Right kidney (tissue), 1 donor: ENCODE results near the gene TLDC2.
"Not testable (repeated sequence)": the region's sequence is repeated elsewhere in the genome, so short reads cannot be mapped to it uniquely, and the experiment has no call there.

Source experiments
- DNase-seq: peaks from one replicate; pipeline ENCODE4 v3.0.0-alpha.2; 2016

Gene TLDC2

DNA sequence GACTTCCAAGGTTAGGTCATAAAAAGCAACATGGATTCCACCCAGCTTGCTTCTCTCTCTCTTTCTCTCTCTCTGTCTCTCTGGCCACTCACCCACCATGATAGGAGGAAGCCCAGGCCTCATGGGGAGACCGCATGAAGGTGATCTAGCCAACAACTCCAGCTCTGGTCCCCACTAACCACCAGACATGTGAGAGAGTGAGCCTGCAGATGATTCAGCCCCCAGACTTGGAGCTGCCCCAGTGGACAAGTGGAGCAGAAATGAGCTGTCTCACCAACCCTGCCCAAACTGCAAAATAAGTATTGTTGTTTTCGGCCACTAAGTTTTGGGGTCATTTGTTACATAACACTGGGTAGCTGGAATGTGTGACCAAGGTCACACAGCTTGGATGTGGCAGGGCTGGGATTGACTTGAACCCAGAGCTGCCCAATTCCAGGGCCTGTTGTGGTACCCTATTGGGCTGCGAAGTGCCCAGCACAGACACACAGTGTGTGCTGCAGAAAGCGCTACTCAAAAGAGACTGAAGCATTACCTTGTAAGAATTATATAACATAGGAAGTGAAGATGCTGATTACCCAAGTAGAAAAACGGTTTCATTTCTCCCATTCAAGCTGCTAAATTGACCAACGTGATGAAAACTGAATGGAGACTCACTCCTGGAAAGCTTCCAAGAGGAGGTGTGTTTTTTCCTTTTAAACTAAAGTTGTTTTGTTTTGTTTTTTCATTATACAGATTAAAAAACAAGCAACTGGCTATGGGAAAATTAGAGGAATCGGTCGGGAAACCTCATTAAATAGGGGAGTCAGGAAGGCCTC lies 9.1 kb upstream of the TLDC2 start:
- DNase-seq, result no peak

DNA sequence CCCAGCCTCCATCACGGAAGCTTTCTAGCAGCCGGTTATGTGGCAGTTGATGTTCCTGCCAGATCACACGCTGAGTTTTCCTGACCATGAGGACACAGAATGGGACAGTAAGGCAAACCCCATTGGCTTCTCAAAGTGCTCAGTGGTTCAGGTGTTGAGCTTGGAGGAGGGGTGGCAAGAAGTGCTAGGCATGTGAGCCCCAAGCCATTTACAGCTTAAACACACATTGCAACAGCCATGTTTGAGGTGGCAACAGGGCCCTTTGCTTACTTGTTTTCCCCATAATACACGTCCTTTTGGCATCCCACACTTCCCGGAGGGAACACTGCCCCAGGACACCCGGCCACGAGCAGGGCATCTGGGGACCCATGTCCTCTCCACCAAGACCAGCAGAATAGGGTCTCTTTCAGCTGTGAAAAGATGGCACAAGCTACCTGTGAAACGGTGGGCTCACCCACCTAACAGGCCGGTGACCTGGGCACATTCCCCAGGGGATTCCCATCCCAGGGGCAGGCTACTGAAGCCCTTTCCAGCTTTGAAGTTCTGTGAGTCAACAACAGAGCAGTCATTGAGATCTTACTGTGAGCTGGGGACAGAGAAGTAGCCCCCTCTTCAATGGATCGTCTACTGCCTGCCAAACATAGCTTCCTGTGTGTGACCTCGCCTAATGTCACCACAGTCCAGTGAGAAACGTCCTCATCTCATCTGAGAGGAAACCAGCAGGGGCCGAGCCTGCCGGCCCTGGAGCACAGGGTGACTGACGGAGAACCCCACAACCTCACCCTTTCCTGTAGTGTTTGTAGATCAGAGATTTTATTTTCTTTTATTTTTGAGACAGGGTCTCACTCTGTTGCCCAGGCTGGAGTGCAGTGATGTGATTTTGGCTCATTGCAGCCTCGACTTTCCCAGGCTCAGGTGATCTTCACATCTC lies 4.0 kb upstream of the TLDC2 start:
- no peak for DNase-seq

- no peak for DNase-seq
Observed at GRCh38 chr20:36872852-36873251, 3.1 kb upstream of the TLDC2 start.

GRCh38 chr20:36873498-36874189 lies 2.3 kb upstream of the TLDC2 start:
- no peak for DNase-seq

DNA sequence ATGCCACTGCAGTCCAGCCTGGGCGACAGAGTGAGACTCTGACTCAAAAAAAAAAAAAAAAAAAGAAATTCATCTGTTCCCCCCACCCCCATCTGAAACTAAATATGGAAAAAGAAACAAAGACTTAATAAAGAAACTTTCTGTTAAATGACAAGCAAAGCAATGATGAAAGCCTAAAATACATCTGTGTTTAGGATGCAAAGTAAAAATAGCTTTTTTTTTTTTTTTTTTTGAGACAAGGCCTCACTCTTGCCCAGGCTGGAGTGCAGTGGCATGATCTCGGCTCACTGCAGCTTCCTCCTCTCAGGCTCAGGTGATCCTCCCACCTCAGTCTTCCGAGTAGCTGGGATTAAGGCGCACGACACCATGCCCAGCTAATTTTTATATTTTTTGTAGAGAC lies 845 bp upstream of the TLDC2 start:
- not testable (repeated sequence) for DNase-seq

GRCh38 chr20:36876473-36876833 lies 515 bp downstream of the TLDC2 start:
- DNase-seq, result no peak

- no peak for DNase-seq
Observed at GRCh38 chr20:36878941-36879340, 3.0 kb downstream of the TLDC2 start.

GRCh38 chr20:36880741-36881250 lies 4.9 kb downstream of the TLDC2 start:
- no peak for DNase-seq

DNA sequence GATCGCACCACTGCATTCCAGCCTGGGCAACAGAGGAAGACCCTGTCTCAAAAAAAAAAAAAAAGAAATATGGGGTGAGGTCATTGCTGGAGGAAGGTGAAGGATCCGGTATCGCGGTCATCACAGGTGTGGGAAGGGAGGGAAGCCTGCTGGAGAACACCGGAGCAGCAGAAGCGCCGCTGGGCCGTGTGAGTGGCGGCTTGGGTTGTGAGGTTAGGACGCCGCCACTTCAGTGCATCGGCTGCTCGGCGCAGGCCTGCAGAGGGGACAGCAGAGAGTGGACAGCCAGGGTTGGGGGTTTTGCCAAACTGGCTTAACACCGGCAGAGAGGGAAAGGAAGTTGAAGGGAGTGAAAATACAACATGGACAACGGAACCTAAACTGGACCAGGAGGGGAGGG lies 5.4 kb downstream of the TLDC2 start:
- DNase-seq, result no peak

GRCh38 chr20:36881888-36882287 lies 6.0 kb downstream of the TLDC2 start:
- DNase-seq, result no peak

- no peak for DNase-seq
Observed at GRCh38 chr20:36883977-36884535, 8.1 kb downstream of the TLDC2 start.

GRCh38 chr20:36885356-36885755 lies 9.4 kb downstream of the TLDC2 start:
- no peak for DNase-seq

GRCh38 chr20:36886859-36887751 lies 11.2 kb downstream of the TLDC2 start:
- DNase-seq, result peak; percentile 85

DNA sequence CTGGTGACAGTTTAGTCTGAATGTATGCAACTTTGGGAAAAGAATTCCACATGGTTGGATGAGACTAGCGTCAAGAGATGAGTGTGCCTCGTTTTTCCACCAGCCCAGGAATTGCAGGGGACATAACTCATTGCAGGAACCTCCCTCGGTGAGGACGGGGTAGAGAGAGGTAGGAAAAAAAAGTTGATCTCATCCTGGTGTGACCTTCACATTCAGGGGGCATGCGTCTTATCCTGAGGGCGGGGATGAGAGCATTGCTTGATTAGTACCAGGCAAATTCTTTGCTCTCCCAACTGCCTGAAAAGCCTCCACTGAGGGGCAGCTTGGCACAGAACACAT lies 11.8 kb downstream of the TLDC2 start:
- DNase-seq, result no peak

GRCh38 chr20:36888880-36889516 lies 13.1 kb downstream of the TLDC2 start:
- no peak for DNase-seq

DNA sequence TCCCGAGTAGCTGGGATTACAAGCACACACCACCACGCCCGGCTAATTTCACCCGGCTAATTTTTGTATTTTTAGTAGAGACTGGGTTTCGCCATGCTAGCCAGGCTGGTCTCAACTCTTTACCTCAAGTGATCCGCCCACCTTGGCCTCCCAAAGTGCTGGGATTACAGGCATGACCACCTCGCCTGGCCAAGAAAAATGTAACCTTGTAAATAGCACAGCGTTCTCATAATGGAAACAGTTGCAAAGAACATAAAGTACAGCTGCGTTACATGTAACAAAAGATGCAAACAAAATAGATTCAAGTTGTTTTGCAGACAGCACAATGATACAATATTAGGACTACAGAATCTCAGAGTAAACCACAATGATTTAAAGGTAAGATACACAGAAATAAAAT lies 14.6 kb downstream of the TLDC2 start:
- DNase-seq, result no peak

- no peak for DNase-seq
Observed at GRCh38 chr20:36891211-36891610, 15.3 kb downstream of the TLDC2 start.

DNA sequence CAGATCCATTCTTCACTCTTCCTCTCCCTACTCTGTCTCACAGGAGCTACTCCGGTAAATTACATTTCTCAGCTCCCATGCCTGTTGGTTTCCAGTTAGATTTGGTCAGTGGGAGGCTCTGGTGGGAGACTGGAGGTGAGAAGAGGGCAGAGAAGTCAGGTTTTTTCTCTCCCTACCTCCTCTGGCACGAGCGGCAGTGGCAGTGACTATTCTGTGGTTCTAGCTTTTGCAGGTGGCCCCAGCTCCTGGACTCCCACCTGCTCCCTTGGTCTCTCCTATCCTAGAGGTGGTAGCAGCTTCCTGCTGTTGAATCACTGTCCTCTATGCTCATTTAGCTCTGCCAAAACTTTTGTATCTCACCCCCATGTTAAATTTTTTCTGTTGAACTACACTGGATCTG lies 17.9 kb downstream of the TLDC2 start:
- DNase-seq, result no peak

DNA sequence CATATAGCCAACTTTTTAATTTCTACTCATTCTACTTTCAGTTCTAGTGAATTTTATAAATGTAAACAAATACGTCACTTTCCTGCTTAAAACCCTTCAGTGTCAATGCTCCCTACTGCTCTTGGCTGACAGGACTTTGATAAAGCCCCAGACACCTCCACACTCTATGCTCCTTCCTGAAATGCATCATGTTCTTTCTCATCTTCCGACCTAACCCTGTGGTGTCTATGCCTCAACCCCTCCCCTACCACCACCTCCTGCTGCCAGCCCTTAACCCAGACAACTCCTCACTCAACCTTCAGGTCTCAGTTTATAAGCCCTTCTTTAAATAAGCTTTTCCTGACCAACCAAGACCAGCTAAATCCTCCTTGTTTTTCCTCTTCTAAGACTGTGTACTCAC lies 19.1 kb downstream of the TLDC2 start:
- DNase-seq, result no peak

GRCh38 chr20:36904690-36905089 lies 28.8 kb downstream of the TLDC2 start:
- DNase-seq, result no peak

GRCh38 chr20:36905566-36905965 lies 29.6 kb downstream of the TLDC2 start:
- DNase-seq, result not testable (repeated sequence)
